Osteoblast (primary cell): ENCODE data around the gene FAM13A. TPM values are rescaled to one million over a fixed set of nuclear protein-coding genes. Genes with fewer than 3 reads are reported as not detected.

Source experiments
- DNase-seq: peaks from one replicate; pipeline ENCODE4 v3.0.0; 2011; ENCODE audit warnings: low spot score, mixed read lengths; ENCODE audit not compliant: insufficient read length; ENCODE audit errors: missing footprints
- H2AFZ ChIP-seq: 2 replicates; pipeline ENCODE4 v1.6.0; 2011; ENCODE audit warnings: mild to moderate bottlenecking, low read length
- H3K27ac ChIP-seq: 2 replicates; pipeline ENCODE4 v1.5.1; 2011; ENCODE audit warnings: mild to moderate bottlenecking, low read depth, low read length, moderate library complexity
- H3K27me3 ChIP-seq: 2 replicates; pipeline ENCODE4 v1.6.0; 2012; ENCODE audit warnings: mild to moderate bottlenecking, control low read depth, inconsistent platforms, low read length, moderate library complexity; ENCODE audit not compliant: insufficient read depth
- H3K36me3 ChIP-seq: 2 replicates; pipeline ENCODE4 v1.5.1; 2011; ENCODE audit warnings: mild to moderate bottlenecking, low read length, control low read depth, moderate library complexity; ENCODE audit not compliant: insufficient read depth
- H3K4me1 ChIP-seq: 2 replicates; pipeline ENCODE4 v1.5.1; 2011; ENCODE audit warnings: mild to moderate bottlenecking, low read length, control low read depth, moderate library complexity; ENCODE audit not compliant: insufficient read depth
- H3K4me2 ChIP-seq: 2 replicates; pipeline ENCODE4 v1.6.0; 2011; ENCODE audit warnings: mild to moderate bottlenecking, low read length; ENCODE audit not compliant: insufficient read depth
- H3K4me3 ChIP-seq: fragments of 200-600 bp; sonication (generic); 3 replicates; pipeline ENCODE4 v1.5.1; 2012; ENCODE audit warnings: mild to moderate bottlenecking, low read length, inconsistent platforms; ENCODE audit not compliant: insufficient read depth
- H3K79me2 ChIP-seq: 2 replicates; pipeline ENCODE4 v1.6.0; 2012; ENCODE audit warnings: mild to moderate bottlenecking, low read length, control low read depth, inconsistent platforms; ENCODE audit not compliant: insufficient read depth
- H3K9me3 ChIP-seq: 2 replicates; pipeline ENCODE4 v1.5.1; 2011; ENCODE audit warnings: low read depth, low read length, control low read depth
- H4K20me1 ChIP-seq: 2 replicates; pipeline ENCODE4 v1.6.0; 2012; ENCODE audit warnings: mild to moderate bottlenecking, low read length, control low read depth; ENCODE audit not compliant: insufficient read depth
- CTCF ChIP-seq: IDR thresholded peaks from 2 replicates; pipeline ENCODE4 v1.5.1; 2011; ENCODE audit warnings: mild to moderate bottlenecking, low read depth, low read length, moderate library complexity; ENCODE audit errors: extremely low read depth
- total RNA-seq: library from RNA; depleted of rRNA; stranded (reverse); fragments of >200 nt; gene quantifications from 2 replicates; pipeline ENCODE4 v1.2.3, GENCODE V29; 2012

FAM13A gene
- total RNA-seq, 1 donor = 18.8 TPM

- H3K27me3 ChIP-seq = no peaks in the 10 kb centered on the region
- H3K9me3 ChIP-seq = no peaks in the 10 kb centered on the region
- no peak for DNase-seq
- no peaks in the 10 kb centered on the region for H3K36me3 ChIP-seq
- no peak overlapping the region for H3K27ac ChIP-seq
- no peaks in the 10 kb centered on the region for H4K20me1 ChIP-seq
- H3K4me1 ChIP-seq = peaks cover 10% of the 10 kb centered on the region
- H3K4me3 ChIP-seq = no peak overlapping the region
- peak overlapping the region; percentile 4 for H2AFZ ChIP-seq
- TF ChIP-seq CTCF = no peak
- no peaks in the 10 kb centered on the region for H3K79me2 ChIP-seq
- H3K4me2 ChIP-seq = peak overlapping the region; percentile 39
Measured at GRCh38 chr4:88881227-88881569, 175.8 kb downstream of the FAM13A start.

GRCh38 chr4:88880501-88881226, 176.3 kb downstream of the FAM13A start:
- Histone ChIP-seq H4K20me1 (no peaks in the 10 kb centered on the region), H3K36me3 (no peaks in the 10 kb centered on the region), H3K4me2 (peak overlapping the region; percentile 53), H3K27me3 (no peaks in the 10 kb centered on the region), H3K4me3 (peak overlapping the region; percentile 30), H3K4me1 (peaks cover 10% of the 10 kb centered on the region), H3K27ac (no peak overlapping the region), H3K79me2 (no peaks in the 10 kb centered on the region), H3K9me3 (no peaks in the 10 kb centered on the region), H2AFZ (peak overlapping the region; percentile 80)
- no peak for TF ChIP-seq CTCF
- DNase-seq = no peak

- Histone ChIP-seq H3K36me3 (no peaks in the 10 kb centered on the region), H3K79me2 (no peaks in the 10 kb centered on the region), H3K27me3 (no peaks in the 10 kb centered on the region), H2AFZ (peak overlapping the region; percentile 80), H3K4me1 (peaks cover 10% of the 10 kb centered on the region), H4K20me1 (no peaks in the 10 kb centered on the region), H3K4me2 (peak overlapping the region; percentile 53), H3K4me3 (peak overlapping the region; percentile 30), H3K9me3 (no peaks in the 10 kb centered on the region), H3K27ac (no peak overlapping the region)
- TF ChIP-seq CTCF = no peak
- no peak for DNase-seq
Measured at GRCh38 chr4:88879991-88880390, 177.0 kb downstream of the FAM13A start.

GRCh38 chr4:88878642-88879041, 178.3 kb downstream of the FAM13A start:
- Histone ChIP-seq H3K4me2 (no peak overlapping the region), H2AFZ (no peak overlapping the region), H3K4me1 (peaks cover 10% of the 10 kb centered on the region), H3K27me3 (no peaks in the 10 kb centered on the region), H3K36me3 (no peaks in the 10 kb centered on the region), H4K20me1 (no peaks in the 10 kb centered on the region), H3K27ac (no peak overlapping the region), H3K9me3 (no peaks in the 10 kb centered on the region), H3K79me2 (no peaks in the 10 kb centered on the region), H3K4me3 (no peak overlapping the region)
- TF ChIP-seq CTCF = no peak
- no peak for DNase-seq
